ENCODE data around the gene ACSL6.

The ACSL6 gene

DNA sequence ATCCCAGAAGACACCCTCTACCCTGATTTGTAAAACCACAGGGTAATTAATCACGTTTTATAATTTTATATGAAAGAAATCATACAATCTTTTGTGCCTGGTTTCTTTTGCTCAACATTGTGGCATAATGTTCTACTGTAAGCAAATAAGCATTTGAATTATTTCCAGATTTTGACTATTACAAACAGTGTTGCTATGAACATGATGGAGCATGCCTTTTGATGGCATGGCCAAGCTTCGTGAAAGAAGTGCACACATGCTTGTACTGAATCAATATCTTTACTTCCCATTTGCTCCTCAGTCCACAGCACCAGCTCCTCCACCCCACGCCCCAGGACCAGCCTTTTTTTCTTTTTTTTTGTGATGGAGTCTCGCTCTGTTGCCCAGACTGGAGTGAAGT lies 29.9 kb downstream of the ACSL6 start:
- DNase-seq (ENCODE audit: low read depth, low spot score) = no peak

GRCh38 chr5:131980696-131981095 lies 30.8 kb downstream of the ACSL6 start:
- DNase-seq (ENCODE audit: low read depth, low spot score) = no peak

DNA sequence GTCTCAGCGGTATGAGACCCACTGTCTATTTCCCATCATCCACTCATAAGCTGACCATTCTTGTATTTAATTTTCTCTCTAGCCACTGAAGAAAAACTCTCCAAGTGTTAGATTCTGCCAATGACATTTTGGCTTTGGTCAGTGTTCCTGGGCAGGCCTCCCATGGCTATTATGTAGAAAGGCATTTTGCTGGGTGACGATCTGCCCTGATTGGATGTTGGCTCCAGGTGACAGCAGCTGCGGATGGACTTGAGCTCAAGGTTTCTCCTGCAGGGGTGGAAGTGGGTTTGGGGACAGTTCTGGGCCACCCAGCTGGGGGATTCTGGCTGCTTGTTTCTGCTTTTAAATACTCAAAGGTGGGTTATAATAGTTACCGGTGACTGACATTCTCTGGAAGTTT lies 31.6 kb downstream of the ACSL6 start:
- DNase-seq (ENCODE audit: low read depth, low spot score) = no peak

DNA sequence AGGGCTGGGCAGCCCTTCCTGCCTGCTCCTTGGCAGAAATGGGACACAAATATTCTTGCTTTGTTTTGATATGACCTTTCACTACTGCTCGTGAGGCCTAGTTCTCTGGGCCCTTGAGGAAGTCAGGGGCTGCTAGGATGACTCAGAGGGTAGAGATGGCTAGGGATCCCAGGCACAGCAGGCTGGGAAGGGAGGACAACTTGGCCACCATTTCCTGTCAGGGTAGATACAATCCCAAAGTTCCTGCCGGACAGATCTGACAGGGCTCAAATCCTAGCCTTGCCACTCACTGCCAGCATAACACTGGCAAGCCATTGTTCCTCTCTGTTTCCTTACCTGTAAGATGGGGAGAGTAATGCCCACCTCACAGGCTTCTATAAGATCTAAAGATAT lies 34.2 kb downstream of the ACSL6 start:
- no peak for DNase-seq (ENCODE audit: low read depth, low spot score)

- no peak for DNase-seq (ENCODE audit: low read depth, low spot score)
Measured at GRCh38 chr5:131976414-131977211, 34.8 kb downstream of the ACSL6 start.

GRCh38 chr5:131974956-131975726 lies 36.3 kb downstream of the ACSL6 start:
- DNase-seq (ENCODE audit: low read depth, low spot score) = no peak

DNA sequence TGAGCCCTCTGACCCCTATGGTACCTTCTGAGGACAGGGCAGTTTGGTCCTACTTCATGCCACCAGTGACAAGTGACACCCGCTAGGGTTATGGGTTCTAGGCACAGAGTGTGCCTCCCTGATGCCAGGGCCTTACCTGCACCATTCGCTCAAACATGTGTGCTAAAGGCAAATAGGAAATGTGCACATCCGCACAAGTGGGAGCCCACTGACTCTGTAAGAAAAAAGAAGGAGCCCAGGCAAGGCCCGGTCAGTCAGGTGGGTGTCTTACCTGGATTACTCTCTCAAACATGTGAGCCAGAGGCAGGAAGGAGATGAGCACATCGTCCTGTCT lies 36.9 kb downstream of the ACSL6 start:
- no peak for DNase-seq (ENCODE audit: low read depth, low spot score)

DNA sequence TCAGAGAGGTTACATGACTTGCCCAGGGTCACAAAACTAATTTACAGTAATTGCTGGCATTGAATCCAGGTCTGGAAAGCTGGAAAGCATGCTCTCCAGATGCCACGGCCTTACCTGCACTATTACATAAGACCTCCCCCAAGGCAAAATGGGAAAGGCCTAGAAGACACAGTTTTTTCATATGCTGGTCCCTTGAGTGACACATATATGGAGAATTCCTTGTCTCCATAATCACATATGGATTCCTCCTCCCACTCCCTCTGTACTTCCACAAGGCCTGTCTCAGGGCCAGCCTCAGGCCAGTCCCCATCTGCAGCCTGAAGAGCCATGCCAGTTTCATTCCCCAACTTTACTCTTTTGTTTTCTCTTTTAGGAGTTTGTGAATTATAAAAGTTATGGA lies 37.4 kb downstream of the ACSL6 start:
- DNase-seq (ENCODE audit: low read depth, low spot score) = no peak

DNA sequence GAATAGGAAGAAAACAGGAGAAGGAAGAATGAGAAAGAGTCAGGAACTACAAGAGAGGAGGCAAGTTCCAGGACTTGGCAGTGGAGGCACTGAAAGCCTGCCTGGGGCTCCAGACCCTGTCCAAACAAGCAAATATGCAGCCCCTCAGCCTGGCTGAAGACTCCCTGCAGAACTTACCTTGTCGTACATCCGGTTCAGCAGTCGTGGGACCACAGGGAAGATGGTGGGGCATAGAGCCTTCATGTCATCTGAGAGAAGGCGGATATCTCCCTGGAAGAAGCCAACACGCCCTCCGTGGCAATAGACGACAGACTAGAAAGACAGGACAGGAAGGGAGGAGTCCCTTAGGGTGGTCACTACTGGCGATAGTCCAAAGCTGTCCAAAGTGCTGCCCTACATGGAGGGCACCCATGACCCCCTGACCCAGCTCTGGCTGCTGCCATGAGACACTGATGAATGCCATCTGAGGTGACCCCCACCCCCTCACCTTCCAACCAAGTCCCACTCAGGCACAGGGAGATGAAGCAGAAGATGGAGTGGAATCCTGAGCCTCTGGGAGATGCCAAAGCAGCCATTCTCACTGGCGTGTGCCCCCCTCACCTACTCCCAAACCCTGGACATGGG lies 38.3 kb downstream of the ACSL6 start:
- no peak for DNase-seq (ENCODE audit: low read depth, low spot score)

DNA sequence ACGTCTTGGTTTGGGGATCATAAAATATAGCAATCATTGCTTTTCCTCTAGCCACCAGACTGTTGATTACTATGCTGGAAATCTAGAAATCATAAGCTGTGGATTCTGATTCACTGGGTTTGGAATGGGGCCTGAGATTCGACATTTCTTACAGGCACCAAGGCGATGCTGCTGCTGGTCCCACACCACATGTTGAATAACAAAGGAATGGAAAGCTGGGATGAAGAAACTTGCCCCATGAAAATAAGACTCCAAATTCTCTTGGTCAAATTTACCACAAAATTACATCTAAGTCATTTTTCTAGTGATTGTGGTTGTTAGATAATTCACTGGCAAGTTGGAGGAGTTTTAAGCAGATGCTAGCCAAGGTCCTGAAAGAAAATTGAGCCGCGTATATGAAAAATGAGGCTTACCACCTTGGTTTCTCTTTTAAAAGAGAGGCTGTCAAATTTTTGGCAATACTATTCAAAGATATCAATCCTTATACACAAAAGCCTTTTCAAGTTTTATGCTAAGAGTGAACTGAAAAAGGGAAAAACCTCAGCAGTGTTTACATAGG lies 43.0 kb downstream of the ACSL6 start:
- DNase-seq (ENCODE audit: low read depth, low spot score) = no peak

GRCh38 chr5:131966551-131966950 lies 44.9 kb downstream of the ACSL6 start:
- DNase-seq (ENCODE audit: low read depth, low spot score) = no peak

DNA sequence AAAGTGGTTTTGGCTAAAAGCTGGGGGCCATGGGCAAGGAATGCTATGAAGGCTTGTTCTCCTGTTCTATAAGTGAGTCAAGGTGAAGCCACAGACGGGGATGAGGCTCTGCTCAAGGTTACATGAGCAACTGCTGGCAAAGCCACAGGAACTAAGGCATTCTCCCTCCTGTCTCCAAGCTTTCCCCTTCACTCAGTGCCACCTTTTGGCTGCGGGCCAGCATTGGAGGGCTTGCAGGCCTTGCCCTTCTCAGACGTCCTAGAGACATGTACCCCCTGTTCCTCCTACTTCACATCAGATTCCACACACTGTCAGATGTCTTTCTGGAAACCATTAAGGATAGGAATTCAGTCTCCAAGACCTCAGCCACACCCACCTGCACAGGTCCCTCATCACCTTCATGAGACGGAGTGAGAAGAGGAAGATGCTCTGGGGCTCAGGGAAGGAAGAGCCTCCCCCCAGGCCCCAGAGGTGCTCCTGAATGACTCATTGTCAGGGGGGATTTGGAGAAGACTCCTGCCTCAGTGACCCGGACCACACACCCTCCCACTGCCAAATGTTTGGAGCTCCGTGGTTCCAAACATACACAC lies 45.5 kb downstream of the ACSL6 start:
- DNase-seq (ENCODE audit: low read depth, low spot score) = no peak

GRCh38 chr5:131959906-131960305 lies 51.6 kb downstream of the ACSL6 start:
- no peak for DNase-seq (ENCODE audit: low read depth, low spot score)

- no peak for DNase-seq (ENCODE audit: low read depth, low spot score)
Measured at GRCh38 chr5:131959136-131959535, 52.3 kb downstream of the ACSL6 start.

DNA sequence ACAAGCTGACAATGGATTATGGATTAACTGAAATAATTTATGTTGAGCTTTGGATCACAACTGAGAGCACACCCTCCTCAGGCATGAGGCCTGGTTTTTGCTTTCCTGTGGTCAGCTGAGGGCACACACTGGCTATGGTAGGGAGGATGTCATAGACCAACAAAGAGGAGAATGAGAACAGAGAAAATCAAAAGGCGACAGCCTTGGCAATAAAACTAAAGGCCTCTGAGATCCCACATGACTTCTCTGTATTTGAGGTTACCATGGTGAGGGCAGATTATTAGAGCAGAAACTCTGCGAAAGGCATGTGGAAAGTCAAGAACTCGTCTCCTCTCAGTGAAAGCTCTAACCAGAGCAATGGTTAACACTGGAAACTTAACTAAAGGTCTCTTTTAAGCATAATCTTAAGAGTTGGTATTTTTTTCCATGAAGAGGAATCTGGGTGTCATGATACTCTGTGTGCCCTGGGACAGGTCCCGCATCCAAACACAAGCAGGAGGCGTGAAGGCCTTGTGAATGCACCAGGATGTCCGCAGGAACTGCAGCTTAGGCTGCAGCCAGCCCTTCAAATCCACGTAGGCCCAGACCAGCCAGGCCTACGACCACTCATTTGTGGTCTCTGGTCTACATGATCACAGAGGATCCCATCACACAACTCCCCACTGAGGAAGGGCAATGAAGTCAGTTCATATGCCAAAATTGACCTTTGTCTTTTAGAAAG lies 53.6 kb downstream of the ACSL6 start:
- DNase-seq (ENCODE audit: low read depth, low spot score) = no peak

- no peak for DNase-seq (ENCODE audit: low read depth, low spot score)
Measured at GRCh38 chr5:131953969-131954368, 57.5 kb downstream of the ACSL6 start.

DNA sequence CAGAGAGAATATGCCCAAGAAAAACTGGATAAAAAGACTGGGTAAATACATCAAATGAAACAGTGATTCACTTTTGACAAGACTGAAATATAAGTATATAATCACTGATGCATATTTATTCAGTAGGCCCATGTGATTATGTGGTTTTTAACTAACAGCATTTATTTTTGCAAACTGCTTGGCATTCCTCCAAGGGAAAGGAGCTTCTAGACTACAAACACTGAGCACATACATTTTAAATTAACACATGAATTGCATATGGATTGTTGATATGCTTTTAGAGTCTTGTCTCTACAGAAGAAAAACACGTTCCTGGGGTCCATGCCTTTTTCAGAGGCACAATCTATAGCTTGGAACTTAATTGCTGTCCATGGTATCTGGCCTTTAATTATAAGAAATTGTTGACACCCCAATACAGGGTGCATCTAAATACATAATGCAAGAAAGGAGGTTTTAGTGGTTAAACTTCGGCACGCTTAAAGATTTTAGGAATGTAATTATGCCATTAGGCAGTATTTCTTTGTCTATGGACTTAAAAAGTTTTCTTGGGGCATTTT lies 59.1 kb downstream of the ACSL6 start:
- no peak for DNase-seq (ENCODE audit: low read depth, low spot score)

DNA sequence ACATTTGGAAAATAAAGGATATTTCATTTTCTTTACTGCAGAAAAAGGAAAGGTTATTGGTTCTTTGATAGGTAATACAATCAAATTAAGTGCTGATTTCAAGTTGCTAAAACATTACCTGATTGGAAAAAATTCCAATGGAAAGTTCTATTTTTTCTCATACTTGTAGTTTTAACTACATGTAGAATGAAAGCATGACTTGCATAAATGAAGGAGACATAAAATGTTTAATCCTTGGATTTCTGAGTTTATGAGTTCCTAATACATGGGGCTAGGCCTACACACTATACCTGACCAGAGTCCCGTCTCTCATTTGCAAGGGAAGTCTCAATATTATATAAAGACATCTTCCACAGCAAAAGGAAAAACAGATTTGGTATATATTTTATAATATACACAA lies 60.8 kb downstream of the ACSL6 start:
- DNase-seq (ENCODE audit: low read depth, low spot score) = no peak

DNA sequence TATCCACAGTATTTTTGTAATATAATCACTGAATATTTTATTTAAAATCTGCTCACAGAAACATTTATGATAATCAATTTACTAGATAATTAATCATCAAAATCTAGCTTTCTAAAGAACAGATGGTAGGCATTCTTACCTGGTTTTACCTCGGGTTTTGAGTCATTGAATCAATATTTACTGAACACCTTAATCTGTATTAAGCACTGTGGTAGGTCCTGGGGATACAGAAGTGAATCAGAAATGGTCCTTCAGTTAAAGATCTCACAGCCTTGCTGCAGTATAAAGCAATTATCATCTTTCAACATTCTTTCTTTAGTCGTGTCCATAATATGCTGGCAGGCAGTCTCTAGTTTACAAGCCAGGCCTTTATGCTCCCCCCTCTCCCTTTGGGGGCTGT lies 64.0 kb downstream of the ACSL6 start:
- no peak for DNase-seq (ENCODE audit: low read depth, low spot score)

GRCh38 chr5:131945551-131946168 lies 65.8 kb downstream of the ACSL6 start, which contains the start of gene MEIKIN:
MEIKIN (minus strand) TSS chr5:131945663; CDS start chr5:131945505, 158 bp downstream.
- no peak for DNase-seq (ENCODE audit: low read depth, low spot score)

Data from ELF-1 (cell line).